MCF 10A (cell line): ENCODE data around the gene TMCC1. TPM values are rescaled to one million over a fixed set of nuclear protein-coding genes. Genes with fewer than 3 reads are reported as not detected.

ENCODE experiments used
- BruUV-seq: library from RNA; stranded (reverse); fragments of 400-500 nt; replicated peaks from 2 replicates; lab custom pipeline; 2021; lab: Mats Ljungman, UMichigan
- CTCF ChIA-PET: fragments of 300-600 bp; sonication (Branson Sonifier 250); formaldehyde crosslinking; extraction: SDS; loops from one replicate; lab custom pipeline; 2021; ENCODE audit warnings: antibody characterized with exemption, inconsistent platforms; lab: Yijun Ruan, JAX
- POLR2A ChIA-PET: fragments of 300-600, 350-650 bp; sonication (Branson Sonifier 250); formaldehyde crosslinking; extraction: SDS; loops from one replicate; lab custom pipeline; 2020; ENCODE audit warnings: antibody characterized with exemption, inconsistent platforms; lab: Yijun Ruan, JAX
- DNase-seq: peaks from one replicate; pipeline ENCODE4 v3.0.0-alpha.2; 2018; ENCODE audit not compliant: unreplicated experiment
- H3K27ac Mint-ChIP-seq: one replicate; pipeline ENCODE4 v1.8.0; 2022; ENCODE audit warnings: mild to moderate bottlenecking, low read depth, mixed read lengths; ENCODE audit not compliant: unreplicated experiment
- H3K27me3 Mint-ChIP-seq: one replicate; pipeline ENCODE4 v1.8.0; 2022; ENCODE audit warnings: mixed read lengths; ENCODE audit not compliant: insufficient read depth, unreplicated experiment
- H3K36me3 Mint-ChIP-seq: one replicate; pipeline ENCODE4 v1.8.0; 2022; ENCODE audit warnings: mild to moderate bottlenecking, moderate library complexity, mixed read lengths; ENCODE audit not compliant: insufficient read depth, unreplicated experiment
- H3K4me1 Mint-ChIP-seq: one replicate; pipeline ENCODE4 v1.8.0; 2022; ENCODE audit warnings: mixed read lengths; ENCODE audit not compliant: insufficient read depth, unreplicated experiment
- H3K4me3 Mint-ChIP-seq: one replicate; pipeline ENCODE4 v1.8.0; 2022; ENCODE audit warnings: mild to moderate bottlenecking, moderate library complexity, mixed read lengths; ENCODE audit not compliant: unreplicated experiment
- H3K9me3 Mint-ChIP-seq: one replicate; pipeline ENCODE4 v1.8.0; 2022; ENCODE audit warnings: mixed read lengths; ENCODE audit not compliant: unreplicated experiment
- CTCF ChIP-seq: fragments of 200-600 bp; IDR thresholded peaks from one replicate; pipeline ENCODE4 v1.8.0; 2022; ENCODE audit warnings: antibody characterized with exemption, mild to moderate bottlenecking; ENCODE audit not compliant: unreplicated experiment
- intact Hi-C: fragments of 100-400 bp; cut with micrococcal nuclease; formaldehyde crosslinking; loops from 2 replicates; pipeline ENCODE4 v1.14.1; 2022
- total RNA-seq: library from RNA; stranded (reverse); gene quantifications from 2 replicates; pipeline ENCODE4 v1.2.3, GENCODE V29; 2022

The TMCC1 gene
- total RNA-seq, 1 experiment from 2014 or later, result 31.2 TPM

- TF ChIP-seq CTCF, result no peak
- ChIA-PET CTCF (interaction anchor here (1.0 to 1.5 kb wide), 3 partner anchors 14 to 189 kb away, joined by 3 to 7 read pairs (median 6); no protein-coding TSS in a partner anchor), POLR2A (no interaction called here)
- H3K4me3 Mint-ChIP-seq, result no peak overlapping the region
- H3K36me3 Mint-ChIP-seq, result no peaks in the 10 kb centered on the region
- intact Hi-C loops, result no loop called here
- no peaks in the 10 kb centered on the region for H3K4me1 Mint-ChIP-seq
- no TSS peak for BruUV-seq
- H3K27ac Mint-ChIP-seq, result no peak overlapping the region
- no peaks in the 10 kb centered on the region for H3K27me3 Mint-ChIP-seq
- no peak for DNase-seq
- peaks cover 13% of the 10 kb centered on the region for H3K9me3 Mint-ChIP-seq
These were observed 257.4 kb downstream of the TMCC1 start for GRCh38 chr3:129636082-129636481.

DNA sequence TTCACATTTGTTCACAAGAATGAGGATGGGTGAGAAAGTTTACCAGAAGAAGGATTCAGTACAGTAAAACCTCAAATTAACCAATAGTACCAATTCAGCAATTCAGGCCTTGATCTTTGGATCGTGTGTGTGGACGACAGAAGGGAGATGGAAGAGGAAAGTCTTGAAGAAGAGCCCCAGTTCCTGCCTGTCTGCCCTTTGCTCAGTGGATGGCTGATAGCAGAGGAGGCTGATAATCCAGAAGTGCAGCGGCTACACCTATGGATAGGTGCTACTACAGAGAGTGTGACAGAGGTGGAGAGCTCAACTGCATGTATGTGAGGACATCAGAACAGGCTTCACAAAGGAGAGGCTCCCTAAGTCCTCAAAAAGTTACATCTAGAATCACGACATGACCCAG, 257.9 kb downstream of the TMCC1 start:
- no peaks in the 10 kb centered on the region for H3K27me3 Mint-ChIP-seq
- no peak for TF ChIP-seq CTCF
- no peaks in the 10 kb centered on the region for H3K36me3 Mint-ChIP-seq
- CTCF ChIA-PET, result interaction anchor here (0.6 to 1.5 kb wide), 4 partner anchors 145 to 400 kb away, joined by 3 to 7 read pairs (median 4); no protein-coding TSS in a partner anchor
- peaks cover 13% of the 10 kb centered on the region for H3K9me3 Mint-ChIP-seq
- POLR2A ChIA-PET, result interaction anchor here (0.6 kb wide), 1 partner anchor 9 kb away, joined by 3 read pairs; no protein-coding TSS in a partner anchor
- BruUV-seq, result no TSS peak
- no peaks in the 10 kb centered on the region for H3K4me1 Mint-ChIP-seq
- intact Hi-C loops, result no loop called here
- DNase-seq, result no peak
- no peak overlapping the region for H3K4me3 Mint-ChIP-seq
- no peak overlapping the region for H3K27ac Mint-ChIP-seq

- no peak for TF ChIP-seq CTCF
- no peaks in the 10 kb centered on the region for H3K27me3 Mint-ChIP-seq
- H3K4me3 Mint-ChIP-seq, result no peak overlapping the region
- H3K36me3 Mint-ChIP-seq, result no peaks in the 10 kb centered on the region
- DNase-seq, result no peak
- BruUV-seq, result no TSS peak
- POLR2A ChIA-PET, result interaction anchor here (0.5 to 1.2 kb wide), 2 partner anchors 193 to 198 kb away, joined by 3 to 6 read pairs; no protein-coding TSS in a partner anchor
- no peaks in the 10 kb centered on the region for H3K4me1 Mint-ChIP-seq
- CTCF ChIA-PET, result interaction anchor here (0.6 to 0.8 kb wide), 2 partner anchors 143 to 191 kb away, joined by 3 to 4 read pairs; no protein-coding TSS in a partner anchor
- intact Hi-C loops, result no loop called here
- H3K9me3 Mint-ChIP-seq, result peaks cover 13% of the 10 kb centered on the region
- H3K27ac Mint-ChIP-seq, result no peak overlapping the region
These were observed 259.6 kb downstream of the TMCC1 start for GRCh38 chr3:129633751-129634481.

- Mint-ChIP-seq H3K27ac (no peak overlapping the region), H3K4me3 (no peak overlapping the region), H3K36me3 (no peaks in the 10 kb centered on the region), H3K4me1 (peaks cover 4% of the 10 kb centered on the region), H3K27me3 (no peaks in the 10 kb centered on the region), H3K9me3 (peaks cover 13% of the 10 kb centered on the region)
- ChIA-PET CTCF (interaction anchor here (0.6 to 2.2 kb wide), 3 partner anchors 16 to 198 kb away, joined by 3 to 9 read pairs (median 3); no protein-coding TSS in a partner anchor), POLR2A (interaction anchor here (0.5 kb wide), 1 partner anchor 277 kb away, joined by 3 read pairs; no protein-coding TSS in a partner anchor)
- no peak for DNase-seq
- BruUV-seq, result no TSS peak
- no peak for TF ChIP-seq CTCF
- intact Hi-C loops, result no loop called here
These were observed 260.5 kb downstream of the TMCC1 start for GRCh38 chr3:129632977-129633376.
